Measurements from ENCODE around the gene VWA8.

Gene VWA8

DNA sequence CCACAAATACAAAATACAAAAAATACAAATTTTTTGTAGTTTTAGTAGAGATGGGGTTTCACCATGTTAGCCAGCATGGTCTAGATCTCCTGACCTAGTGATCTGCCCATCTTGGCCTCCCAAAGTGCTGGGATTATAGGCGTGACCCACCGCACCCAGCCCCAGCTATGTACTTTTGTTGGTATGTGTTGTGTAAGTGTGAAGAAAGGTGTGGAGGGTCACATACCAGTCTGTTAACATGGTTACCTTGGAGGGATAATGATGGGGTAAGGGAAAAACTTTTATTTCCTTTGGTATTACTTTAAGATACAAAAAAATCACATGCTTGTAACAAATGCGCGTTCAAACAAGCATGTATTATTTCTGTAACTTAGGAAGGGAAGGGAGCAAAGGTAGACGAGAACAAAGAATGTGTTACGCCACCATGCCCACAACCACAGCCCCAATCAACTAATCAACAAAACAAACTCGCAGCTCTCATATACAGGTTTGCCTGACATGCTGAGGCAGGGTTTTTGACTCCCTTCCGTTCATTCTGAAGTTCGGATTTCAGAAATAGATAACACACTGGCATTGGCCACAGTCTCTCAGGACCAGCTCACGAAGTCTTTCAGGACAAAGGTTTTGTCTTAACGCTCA, 13.5 kb upstream of the VWA8 start:
- Histone ChIP-seq H3K4me3 (IDR thresholded peaks at IDR 0.05; ENCODE audit: insufficient read depth, low read depth, low read length) (no peak overlapping the region), H2AFZ (ENCODE audit: low read depth) (no peak overlapping the region)

DNA sequence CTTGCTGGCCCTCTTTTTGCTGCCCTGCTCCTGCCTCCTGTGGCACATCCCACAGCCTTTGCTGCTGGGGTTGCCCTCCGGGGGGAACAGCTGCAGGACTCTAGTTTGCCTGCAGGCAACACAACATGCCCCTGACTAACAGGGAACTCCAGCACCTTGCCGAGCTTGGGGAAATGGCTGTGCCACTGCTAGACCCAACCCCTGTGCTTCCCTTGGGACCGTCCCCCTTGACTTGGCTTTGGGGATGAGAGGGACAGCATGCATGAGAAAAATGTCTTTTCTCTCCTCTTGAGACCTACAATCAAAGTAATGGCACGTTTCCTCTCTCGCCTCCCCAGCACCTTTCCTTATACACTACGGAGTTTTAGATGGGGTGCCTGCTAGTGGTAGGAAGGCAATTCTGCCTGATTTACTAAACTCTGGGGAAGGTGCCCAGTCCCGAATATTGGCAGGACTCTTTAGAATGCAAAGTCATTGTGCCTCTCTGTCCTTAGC, 12.4 kb upstream of the VWA8 start:
- Histone ChIP-seq H2AFZ (ENCODE audit: low read depth) (no peak overlapping the region), H3K4me3 (IDR thresholded peaks at IDR 0.05; ENCODE audit: insufficient read depth, low read depth, low read length) (no peak overlapping the region), H3K4me1 (ENCODE audit: low read depth, poor library complexity, severe bottlenecking) (peaks cover 9% of the 10 kb centered on the region), H3K9ac (no peak overlapping the region), H3K79me2 (ENCODE audit: insufficient read depth, low read depth) (no peaks in the 10 kb centered on the region), H3K27me3 (ENCODE audit: insufficient read depth, low read depth) (no peaks in the 10 kb centered on the region), H4K20me1 (ENCODE audit: insufficient read depth) (no peaks in the 10 kb centered on the region), H3K4me2 (no peak overlapping the region), H3K27ac (no peak overlapping the region), H3K36me3 (ENCODE audit: insufficient read depth) (no peaks in the 10 kb centered on the region)
- no peak for TF ChIP-seq CTCF (conservative IDR thresholded peaks at IDR 0.05; ENCODE audit: low read depth, low read length)

More for the DNA sequence above, 13.5 kb upstream of the VWA8 start:
- Histone ChIP-seq H3K9ac (no peak overlapping the region), H3K36me3 (ENCODE audit: insufficient read depth) (no peaks in the 10 kb centered on the region), H3K27me3 (ENCODE audit: insufficient read depth, low read depth) (no peaks in the 10 kb centered on the region), H3K4me1 (ENCODE audit: low read depth, poor library complexity, severe bottlenecking) (peaks cover 14% of the 10 kb centered on the region), H3K79me2 (ENCODE audit: insufficient read depth, low read depth) (no peaks in the 10 kb centered on the region), H3K27ac (no peak overlapping the region), H4K20me1 (ENCODE audit: insufficient read depth) (no peaks in the 10 kb centered on the region), H3K4me2 (no peak overlapping the region)
- no peak for TF ChIP-seq CTCF (conservative IDR thresholded peaks at IDR 0.05; ENCODE audit: low read depth, low read length)

DNA sequence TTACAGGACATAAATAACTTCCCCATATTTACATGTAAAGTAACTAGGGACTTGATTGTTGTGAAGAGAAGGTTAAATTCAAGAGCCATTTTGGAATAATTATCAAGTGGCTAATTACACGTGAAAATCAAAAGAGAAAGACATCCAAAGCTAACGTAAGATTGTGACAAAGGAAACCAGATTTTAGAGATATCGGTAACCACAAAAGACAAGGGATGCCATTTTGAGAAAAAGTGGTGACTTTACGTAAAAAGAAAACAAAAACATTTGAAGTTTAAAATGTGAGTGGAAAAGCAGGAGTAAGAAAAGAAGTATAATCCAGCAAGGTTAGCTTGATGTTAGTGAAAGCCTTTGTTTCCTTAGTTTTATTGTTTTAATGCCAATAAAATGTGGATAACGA, 10.9 kb upstream of the VWA8 start:
- no peaks in the 10 kb centered on the region for H3K4me1 ChIP-seq (ENCODE audit: low read depth, poor library complexity, severe bottlenecking)
- no peak for TF ChIP-seq CTCF (conservative IDR thresholded peaks at IDR 0.05; ENCODE audit: low read depth, low read length)
- H3K27me3 ChIP-seq (ENCODE audit: insufficient read depth, low read depth): no peaks in the 10 kb centered on the region
- H3K36me3 ChIP-seq (ENCODE audit: insufficient read depth): no peaks in the 10 kb centered on the region
- no peak overlapping the region for H3K27ac ChIP-seq
- H2AFZ ChIP-seq (ENCODE audit: low read depth): no peak overlapping the region
- H3K79me2 ChIP-seq (ENCODE audit: insufficient read depth, low read depth): no peaks in the 10 kb centered on the region
- H3K4me2 ChIP-seq: no peak overlapping the region
- no peak overlapping the region for H3K9ac ChIP-seq
- H4K20me1 ChIP-seq (ENCODE audit: insufficient read depth): no peaks in the 10 kb centered on the region
- H3K4me3 ChIP-seq (IDR thresholded peaks at IDR 0.05; ENCODE audit: insufficient read depth, low read depth, low read length): no peak overlapping the region

DNA sequence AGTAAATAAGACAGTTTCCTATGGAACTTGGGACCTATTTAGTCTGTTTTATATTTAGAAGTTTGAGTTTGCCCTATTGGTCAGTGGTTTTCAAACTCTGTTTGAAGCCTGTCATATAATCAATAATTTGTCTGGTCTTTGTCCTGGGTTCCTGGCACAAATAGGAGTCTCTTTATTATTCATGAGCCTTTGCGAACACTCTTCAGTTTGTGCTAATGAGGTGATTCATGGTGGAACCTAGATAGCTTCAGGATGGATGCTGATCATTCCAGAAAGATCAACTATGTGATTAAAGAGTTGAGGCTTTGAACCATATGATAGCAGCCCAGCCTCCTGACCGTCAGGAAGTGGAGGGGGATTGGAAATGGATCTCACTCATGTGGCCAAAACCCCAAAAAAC, 10.0 kb upstream of the VWA8 start:
- Histone ChIP-seq H3K9ac (no peak overlapping the region), H2AFZ (ENCODE audit: low read depth) (no peak overlapping the region), H4K20me1 (ENCODE audit: insufficient read depth) (no peaks in the 10 kb centered on the region), H3K4me3 (IDR thresholded peaks at IDR 0.05; ENCODE audit: insufficient read depth, low read depth, low read length) (no peak overlapping the region), H3K36me3 (ENCODE audit: insufficient read depth) (no peaks in the 10 kb centered on the region), H3K79me2 (ENCODE audit: insufficient read depth, low read depth) (no peaks in the 10 kb centered on the region), H3K27me3 (ENCODE audit: insufficient read depth, low read depth) (no peaks in the 10 kb centered on the region), H3K4me1 (ENCODE audit: low read depth, poor library complexity, severe bottlenecking) (no peaks in the 10 kb centered on the region), H3K27ac (no peak overlapping the region), H3K4me2 (no peak overlapping the region)
- TF ChIP-seq CTCF (conservative IDR thresholded peaks at IDR 0.05; ENCODE audit: low read depth, low read length): no peak

Data from KMS-11 (cell line).